GM12878 (cell line): ENCODE data around the gene EHD4. TPM values are rescaled to one million over a fixed set of nuclear protein-coding genes. Genes with fewer than 3 reads are reported as not detected.

Experiments used
- ATAC-seq: fragments of 200-7000 bp; cut with Tn5 transposase; 3 replicates; pipeline ENCODE4 v1.9.1; 2020; ENCODE audit warnings: mild to moderate bottlenecking, moderate library complexity
- BruUV-seq: library from RNA; stranded (reverse); fragments of 400-500 nt; replicated peaks from 2 replicates; lab custom pipeline; 2021; lab: Mats Ljungman, UMichigan
- CTCF ChIA-PET: fragments of 300-600 bp; sonication (Branson Sonifier 250); formaldehyde crosslinking; extraction: SDS; loops from one replicate; lab custom pipeline; 2021; ENCODE audit warnings: inconsistent platforms; lab: Yijun Ruan, JAX
- POLR2A ChIA-PET: fragments of 350-600 bp; formaldehyde crosslinking; extraction: SDS; loops from one replicate; lab custom pipeline; 2021; ENCODE audit warnings: inconsistent platforms; lab: Charles Lee
- RAD21 ChIA-PET: fragments of 300-600 bp; sonication (Branson Sonifier 250); formaldehyde crosslinking; loops from one replicate; lab custom pipeline; 2023; ENCODE audit warnings: antibody characterized with exemption; ENCODE audit not compliant: unreplicated experiment; lab: Charles Lee
- SMC1A ChIA-PET: fragments of 300-600 bp; sonication (Branson Sonifier 250); formaldehyde crosslinking; loops from one replicate; lab custom pipeline; 2023; ENCODE audit not compliant: unreplicated experiment, uncharacterized antibody; lab: Charles Lee
- DNase-seq: peaks from one replicate; pipeline ENCODE4 v3.0.0-alpha.2; 2011; ENCODE audit warnings: low read depth, low spot score
- FAIRE-seq: peaks from 3 replicates; lab custom pipeline; 2011; peaks lifted over from hg19 to GRCh38; lab: Jason Lieb, UNC
- H2AFZ ChIP-seq: 2 replicates; pipeline ENCODE4 v1.6.0; 2011; ENCODE audit warnings: low read depth, low read length, control low read depth; ENCODE audit not compliant: control insufficient read depth
- H3K27ac ChIP-seq: 2 replicates; pipeline ENCODE4 v1.5.1; 2011; ENCODE audit warnings: control low read depth; ENCODE audit not compliant: control insufficient read depth, insufficient read depth
- H3K27me3 ChIP-seq, 2 experiments: replicated peaks in 1 of 2; 2 replicates each; pipeline versions ENCODE4 v1.6.0 to v1.6.1; 2011; ENCODE audit warnings: low read length in 1 of 2; ENCODE audit not compliant: control insufficient read depth in 2 of 2, insufficient read depth in 2 of 2
- H3K36me3 ChIP-seq, 2 experiments: 2 replicates each; pipeline ENCODE4 v1.5.1; 2011; ENCODE audit warnings: low read length in 1 of 2; ENCODE audit not compliant: control insufficient read depth in 2 of 2, insufficient read depth in 2 of 2
- H3K4me1 ChIP-seq: 2 replicates; pipeline ENCODE4 v1.6.1; 2011; ENCODE audit warnings: mild to moderate bottlenecking, low read length, moderate library complexity, mixed read lengths; ENCODE audit not compliant: control insufficient read depth, insufficient read depth
- H3K4me2 ChIP-seq: 2 replicates; pipeline ENCODE4 v1.6.0; 2011; ENCODE audit warnings: control low read depth; ENCODE audit not compliant: control insufficient read depth, insufficient read depth
- H3K4me3 ChIP-seq: fragments of 200-600 bp; sonication (generic); 2 replicates; pipeline ENCODE4 v1.5.1; 2016
- H3K79me2 ChIP-seq: 2 replicates; pipeline ENCODE4 v1.6.0; 2011; ENCODE audit warnings: low read length; ENCODE audit not compliant: control insufficient read depth, insufficient read depth
- H3K9ac ChIP-seq: 2 replicates; pipeline ENCODE4 v1.8.0; 2011; ENCODE audit warnings: low read length, control low read depth, mixed read lengths; ENCODE audit not compliant: control insufficient read depth, insufficient read depth
- H3K9me3 ChIP-seq: replicated peaks from 3 replicates; pipeline ENCODE4 v1.5.1; 2011; ENCODE audit warnings: mild to moderate bottlenecking, low read length; ENCODE audit not compliant: control insufficient read depth, insufficient read depth
- H4K20me1 ChIP-seq: 2 replicates; pipeline ENCODE4 v1.6.0; 2011; ENCODE audit not compliant: control insufficient read depth, insufficient read depth
- BHLHE40 ChIP-seq, 2 experiments: fragments of 450-650 bp in 1 of 2; IDR thresholded peaks; 2 replicates each; pipeline ENCODE4 v1.6.1; 2011 to 2017; ENCODE audit warnings: low read depth in 2 of 2, borderline replicate concordance in 1 of 2, improper control_type of control experiment in 1 of 2, low read length in 1 of 2, mild to moderate bottlenecking in 1 of 2
- CEBPB ChIP-seq, 2 experiments: fragments of 150-350 bp in 1 of 2; IDR thresholded peaks; 2 replicates each; pipeline ENCODE4 v1.6.1; 2012 to 2014; ENCODE audit warnings: low read depth in 2 of 2, low read length in 2 of 2, borderline replicate concordance in 1 of 2, inconsistent platforms in 1 of 2
- MYB ChIP-seq: fragments of 150-350 bp; IDR thresholded peaks from 2 replicates; pipeline ENCODE4 v1.6.1; 2014; ENCODE audit warnings: mild to moderate bottlenecking, low read depth, low read length, borderline replicate concordance
- RBBP5 ChIP-seq: fragments of 200-600 bp; sonication (generic); conservative IDR thresholded peaks from 2 replicates; pipeline ENCODE4 v1.6.1; 2016
- STAT3 ChIP-seq: IDR thresholded peaks from 2 replicates; pipeline ENCODE4 v1.6.1; 2011; ENCODE audit warnings: low read depth, low read length, improper control_type of control experiment
- ZBED1 ChIP-seq: IDR thresholded peaks from 2 replicates; pipeline ENCODE4 v1.6.1; 2016; ENCODE audit warnings: borderline replicate concordance
- WGBS: methylation state at CpG from one replicate; pipeline ENCODE4 v1.1.6; 2016; ENCODE audit warnings: low lambda C conversion rate; ENCODE audit not compliant: insufficient replicate concordance, insufficient coverage; ENCODE audit errors: missing lambda C conversion rate; 5-methylcytosine and 5-hydroxymethylcytosine counted together
- in situ Hi-C: fragments of 300-500 bp; cut with MboI; formaldehyde crosslinking; loops from 9 replicates; pipeline ENCODE4 v1.14.3; 2018; ENCODE audit warnings: mixed read lengths
- intact Hi-C: fragments of 100-400 bp; cut with micrococcal nuclease; formaldehyde crosslinking; loops from one replicate; pipeline ENCODE4 v1.14.2; 2022; ENCODE audit not compliant: unreplicated experiment
- polyA plus RNA-seq, 11 experiments: library from polyadenylated mRNA; depleted of rRNA in 4 of 11; unstranded in 6 of 11; stranded (reverse) in 5 of 11; fragments of >200 nt; fragmentation: Nextera tagmentation in 4 of 11; fragmentation: Illumina TruSeq in 1 of 11; extraction: Ambion mirVana in 4 of 11; extraction: Trizol in 1 of 11; gene quantifications; 1 replicate in 1 of 11; 2 replicates in 10 of 11; pipeline versions ENCODE4 v1.2.1 to v1.2.3, GENCODE V29; 2011 to 2016; ENCODE audit warnings: inconsistent platforms in 2 of 11, missing spikeins in 2 of 11, low read depth in 1 of 11
- total RNA-seq, 4 experiments: library from RNA; depleted of rRNA in 3 of 4; stranded (reverse); fragments of >200 nt in 3 of 4; fragmentation: Illumina TruSeq in 1 of 4; extraction: Trizol in 1 of 4; gene quantifications; 2 replicates each; pipeline versions ENCODE4 v1.2.1 to v1.2.3, GENCODE V29; 2013 to 2021
- TF ChIP-seq, protein P1 (sequence below): fragments of 450-650 bp; IDR thresholded peaks from 2 replicates; pipeline ENCODE4 v1.6.1; 2017; ENCODE audit warnings: mild to moderate bottlenecking, moderate library complexity
- TF ChIP-seq, protein P2 (sequence below): IDR thresholded peaks from 2 replicates; pipeline ENCODE4 v1.6.1; 2012; ENCODE audit warnings: mild to moderate bottlenecking, low read depth, low read length

Gene EHD4
- total and polyA plus RNA-seq, 10 of the 15 experiments (the other 5 are each of a cell fraction or from before 2014, with no cell fraction given): 4.2 to 62.9 (median 44.7) TPM

DNA sequence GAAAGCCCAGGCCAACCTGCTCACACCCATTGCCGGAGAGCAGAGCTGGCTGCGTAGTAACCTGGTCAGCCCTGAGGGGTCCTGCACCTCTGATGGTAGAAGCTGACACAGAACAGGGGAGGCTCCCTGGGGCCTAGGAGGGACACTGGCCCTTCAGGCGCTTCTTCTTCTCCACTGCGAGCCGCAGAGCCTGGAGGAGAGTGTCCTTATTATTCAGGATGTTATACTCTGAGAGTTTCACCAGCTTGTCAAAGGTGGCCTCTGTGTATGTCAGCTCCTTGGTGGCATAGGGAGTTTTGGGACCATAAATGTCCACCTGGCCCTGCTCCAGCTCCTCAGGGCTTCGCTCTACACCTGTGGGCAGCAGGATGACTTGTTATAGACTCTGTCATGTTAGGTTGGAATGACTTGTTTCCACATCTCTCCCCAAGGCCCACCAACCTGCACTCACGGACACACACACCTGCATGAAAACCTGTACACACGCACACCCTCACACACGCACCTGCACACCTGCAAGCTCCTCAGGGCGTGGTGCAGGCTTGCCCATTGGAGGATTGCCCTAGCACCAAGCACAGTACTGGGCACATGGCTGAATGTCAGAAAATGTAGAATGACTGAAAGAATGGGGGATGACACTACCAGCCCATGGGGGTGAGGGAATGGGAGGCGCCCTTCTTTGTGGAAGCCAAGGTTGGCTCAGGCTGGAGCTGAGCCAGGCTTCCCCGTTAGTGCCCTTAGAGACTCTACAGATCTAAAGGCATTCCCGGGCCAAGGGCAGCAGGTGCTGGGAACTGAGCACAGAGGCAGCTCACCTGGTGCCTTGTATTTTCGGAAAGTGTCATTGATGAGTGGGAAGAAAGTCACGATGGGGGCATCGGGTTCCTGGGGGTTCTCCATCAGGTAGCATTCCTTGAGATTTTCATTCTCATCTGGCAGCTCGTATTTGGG lies 11.5 kb upstream of the EHD4 start:
- POLR2A ChIA-PET: interaction anchor here (0.5 kb wide), 1 partner anchor 667 kb away, joined by 10 read pairs; no protein-coding TSS in a partner anchor
- Histone ChIP-seq H4K20me1 (no peaks in the 10 kb centered on the region), H3K9ac (no peak overlapping the region), H3K4me1 (no peaks in the 10 kb centered on the region), H3K27me3 (peaks cover 0 to 2% of the 10 kb centered on the region in 2 experiments; a peak in 2 of 4 replicates), H3K27ac (no peak overlapping the region), H3K36me3 (no peaks in the 10 kb centered on the region), H3K79me2 (no peaks in the 10 kb centered on the region), H3K4me3 (no peak overlapping the region), H2AFZ (no peak overlapping the region), H3K4me2 (no peak overlapping the region), H3K9me3 (no peaks in the 10 kb centered on the region)
- SMC1A ChIA-PET: interaction anchor here (0.7 to 1.4 kb wide), 3 partner anchors 17 to 290 kb away, joined by 3 read pairs; no protein-coding TSS in a partner anchor
- 56% methylated on average over 17 of the region's 17 CpGs for whole genome bisulfite sequencing
- no TSS peak for BruUV-seq
- intact Hi-C loops (no loop called here), in situ Hi-C loops (no loop called here)
- DNase-seq (no peak), FAIRE-seq (no peak), ATAC-seq (no peak)
- RAD21 ChIA-PET: interaction anchor here (0.7 to 1.5 kb wide), 2 partner anchors 12 to 103 kb away, joined by 3 read pairs; partner anchors contain the start of gene EHD4
- CTCF ChIA-PET: interaction anchor here (0.6 to 11.8 kb wide), 7 partner anchors 11 to 100 kb away, joined by 3 to 137 read pairs (median 4); partner anchors contain the start of gene EHD4
- TF ChIP-seq, protein P1, sequence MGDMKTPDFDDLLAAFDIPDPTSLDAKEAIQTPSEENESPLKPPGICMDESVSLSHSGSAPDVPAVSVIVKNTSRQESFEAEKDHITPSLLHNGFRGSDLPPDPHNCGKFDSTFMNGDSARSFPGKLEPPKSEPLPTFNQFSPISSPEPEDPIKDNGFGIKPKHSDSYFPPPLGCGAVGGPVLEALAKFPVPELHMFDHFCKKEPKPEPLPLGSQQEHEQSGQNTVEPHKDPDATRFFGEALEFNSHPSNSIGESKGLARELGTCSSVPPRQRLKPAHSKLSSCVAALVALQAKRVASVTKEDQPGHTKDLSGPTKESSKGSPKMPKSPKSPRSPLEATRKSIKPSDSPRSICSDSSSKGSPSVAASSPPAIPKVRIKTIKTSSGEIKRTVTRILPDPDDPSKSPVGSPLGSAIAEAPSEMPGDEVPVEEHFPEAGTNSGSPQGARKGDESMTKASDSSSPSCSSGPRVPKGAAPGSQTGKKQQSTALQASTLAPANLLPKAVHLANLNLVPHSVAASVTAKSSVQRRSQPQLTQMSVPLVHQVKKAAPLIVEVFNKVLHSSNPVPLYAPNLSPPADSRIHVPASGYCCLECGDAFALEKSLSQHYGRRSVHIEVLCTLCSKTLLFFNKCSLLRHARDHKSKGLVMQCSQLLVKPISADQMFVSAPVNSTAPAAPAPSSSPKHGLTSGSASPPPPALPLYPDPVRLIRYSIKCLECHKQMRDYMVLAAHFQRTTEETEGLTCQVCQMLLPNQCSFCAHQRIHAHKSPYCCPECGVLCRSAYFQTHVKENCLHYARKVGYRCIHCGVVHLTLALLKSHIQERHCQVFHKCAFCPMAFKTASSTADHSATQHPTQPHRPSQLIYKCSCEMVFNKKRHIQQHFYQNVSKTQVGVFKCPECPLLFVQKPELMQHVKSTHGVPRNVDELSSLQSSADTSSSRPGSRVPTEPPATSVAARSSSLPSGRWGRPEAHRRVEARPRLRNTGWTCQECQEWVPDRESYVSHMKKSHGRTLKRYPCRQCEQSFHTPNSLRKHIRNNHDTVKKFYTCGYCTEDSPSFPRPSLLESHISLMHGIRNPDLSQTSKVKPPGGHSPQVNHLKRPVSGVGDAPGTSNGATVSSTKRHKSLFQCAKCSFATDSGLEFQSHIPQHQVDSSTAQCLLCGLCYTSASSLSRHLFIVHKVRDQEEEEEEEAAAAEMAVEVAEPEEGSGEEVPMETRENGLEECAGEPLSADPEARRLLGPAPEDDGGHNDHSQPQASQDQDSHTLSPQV: no peak
- TF ChIP-seq CEBPB (IDR thresholded peaks at IDR 0.05; ENCODE audit: borderline replicate concordance in 1 of 2, low read depth in 2 of 2, low read length in 2 of 2) (no peak), BHLHE40 (IDR thresholded peaks at IDR 0.05; ENCODE audit: borderline replicate concordance in 1 of 2, low read depth in 2 of 2, low read length in 1 of 2) (no peak), MYB (no peak), RBBP5 (no peak), STAT3 (no peak), ZBED1 (no peak)
- TF ChIP-seq, protein P2, sequence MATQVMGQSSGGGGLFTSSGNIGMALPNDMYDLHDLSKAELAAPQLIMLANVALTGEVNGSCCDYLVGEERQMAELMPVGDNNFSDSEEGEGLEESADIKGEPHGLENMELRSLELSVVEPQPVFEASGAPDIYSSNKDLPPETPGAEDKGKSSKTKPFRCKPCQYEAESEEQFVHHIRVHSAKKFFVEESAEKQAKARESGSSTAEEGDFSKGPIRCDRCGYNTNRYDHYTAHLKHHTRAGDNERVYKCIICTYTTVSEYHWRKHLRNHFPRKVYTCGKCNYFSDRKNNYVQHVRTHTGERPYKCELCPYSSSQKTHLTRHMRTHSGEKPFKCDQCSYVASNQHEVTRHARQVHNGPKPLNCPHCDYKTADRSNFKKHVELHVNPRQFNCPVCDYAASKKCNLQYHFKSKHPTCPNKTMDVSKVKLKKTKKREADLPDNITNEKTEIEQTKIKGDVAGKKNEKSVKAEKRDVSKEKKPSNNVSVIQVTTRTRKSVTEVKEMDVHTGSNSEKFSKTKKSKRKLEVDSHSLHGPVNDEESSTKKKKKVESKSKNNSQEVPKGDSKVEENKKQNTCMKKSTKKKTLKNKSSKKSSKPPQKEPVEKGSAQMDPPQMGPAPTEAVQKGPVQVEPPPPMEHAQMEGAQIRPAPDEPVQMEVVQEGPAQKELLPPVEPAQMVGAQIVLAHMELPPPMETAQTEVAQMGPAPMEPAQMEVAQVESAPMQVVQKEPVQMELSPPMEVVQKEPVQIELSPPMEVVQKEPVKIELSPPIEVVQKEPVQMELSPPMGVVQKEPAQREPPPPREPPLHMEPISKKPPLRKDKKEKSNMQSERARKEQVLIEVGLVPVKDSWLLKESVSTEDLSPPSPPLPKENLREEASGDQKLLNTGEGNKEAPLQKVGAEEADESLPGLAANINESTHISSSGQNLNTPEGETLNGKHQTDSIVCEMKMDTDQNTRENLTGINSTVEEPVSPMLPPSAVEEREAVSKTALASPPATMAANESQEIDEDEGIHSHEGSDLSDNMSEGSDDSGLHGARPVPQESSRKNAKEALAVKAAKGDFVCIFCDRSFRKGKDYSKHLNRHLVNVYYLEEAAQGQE: no peak
